ENCODE data around the gene ZSCAN21. TPM values are rescaled to one million over a fixed set of nuclear protein-coding genes. Genes with fewer than 3 reads are reported as not detected.

The ZSCAN21 gene
- total RNA-seq, 2 donors from 2014 or later = 22.7 to 25.1 TPM

DNA sequence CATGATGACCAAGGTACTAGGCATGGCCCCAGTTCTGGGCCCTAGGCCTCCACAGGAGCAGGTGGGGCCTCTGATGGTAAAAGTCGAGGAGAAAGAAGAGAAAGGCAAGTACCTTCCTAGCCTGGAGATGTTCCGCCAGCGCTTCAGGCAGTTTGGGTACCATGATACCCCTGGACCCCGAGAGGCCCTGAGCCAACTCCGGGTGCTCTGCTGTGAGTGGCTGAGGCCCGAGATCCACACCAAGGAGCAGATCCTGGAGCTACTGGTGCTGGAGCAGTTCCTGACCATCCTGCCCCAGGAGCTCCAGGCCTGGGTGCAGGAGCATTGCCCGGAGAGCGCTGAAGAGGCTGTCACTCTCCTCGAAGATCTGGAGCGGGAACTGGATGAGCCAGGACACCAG is 7.4 kb downstream of the ZSCAN21 start:
- WGBS, 2 experiments (ENCODE audit: insufficient coverage in 1 of 2, insufficient read length in 1 of 2) = 95 to 100% methylated on average over 8 to 10 of the region's 10 CpGs

DNA sequence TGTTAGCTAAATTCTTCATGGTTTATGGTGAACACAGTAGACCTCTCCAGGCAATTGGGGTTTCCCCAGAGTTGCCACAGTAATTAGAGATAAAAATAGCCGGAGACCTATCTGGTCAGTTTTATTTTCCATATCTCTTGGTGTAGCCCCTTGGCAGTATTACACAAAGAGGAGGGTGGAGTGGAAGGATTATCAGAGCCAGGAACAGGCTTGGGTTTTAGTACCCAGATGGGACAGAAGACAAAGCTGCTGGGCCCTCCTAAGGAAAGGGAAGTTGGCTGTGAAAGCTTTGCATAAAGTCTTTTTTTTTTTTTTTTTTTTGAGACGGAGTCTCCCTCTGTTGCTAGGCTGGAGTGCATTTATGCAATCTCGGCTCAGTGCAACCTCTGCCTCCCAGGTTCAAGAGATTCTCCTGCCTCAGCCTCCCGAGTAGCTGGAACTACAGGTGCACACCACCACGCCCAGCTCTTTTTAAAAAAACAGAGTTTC is 9.7 kb downstream of the ZSCAN21 start:
- peaks cover 71% of the 10 kb centered on the region for H3K36me3 Mint-ChIP-seq (ENCODE audit: low read depth)
- H3K36me3 ChIP-seq (ENCODE audit: control insufficient read depth, insufficient read depth, low read length) = peaks cover 72% of the 10 kb centered on the region

More for the DNA sequence above, 7.4 kb downstream of the ZSCAN21 start:
- Histone ChIP-seq H3K9me3 (ENCODE audit: control insufficient read depth, low read length) (no peaks in the 10 kb centered on the region), H3K36me3 (ENCODE audit: control insufficient read depth, insufficient read depth, low read length) (peaks cover 63% of the 10 kb centered on the region), H3K27ac (ENCODE audit: low read depth, low read length) (no peak overlapping the region), H3K9ac (ENCODE audit: extremely low read depth, low read length, poor library complexity, severe bottlenecking) (no peak overlapping the region), H3K4me1 (ENCODE audit: control insufficient read depth, insufficient read depth, low read length) (no peaks in the 10 kb centered on the region), H3K27me3 (ENCODE audit: control insufficient read depth, insufficient read depth, low read length, poor library complexity, severe bottlenecking) (no peaks in the 10 kb centered on the region), H3K4me3 (ENCODE audit: low read length) (no peak overlapping the region)
- Mint-ChIP-seq H3K4me3 (no peak overlapping the region), H3K27me3 (ENCODE audit: insufficient read depth) (no peaks in the 10 kb centered on the region), H3K9me3 (no peaks in the 10 kb centered on the region), H3K4me1 (no peaks in the 10 kb centered on the region), H3K36me3 (ENCODE audit: low read depth) (peaks cover 63% of the 10 kb centered on the region), H3K27ac (no peak overlapping the region)
- no peak for DNase-seq
- TF ChIP-seq, protein P1, sequence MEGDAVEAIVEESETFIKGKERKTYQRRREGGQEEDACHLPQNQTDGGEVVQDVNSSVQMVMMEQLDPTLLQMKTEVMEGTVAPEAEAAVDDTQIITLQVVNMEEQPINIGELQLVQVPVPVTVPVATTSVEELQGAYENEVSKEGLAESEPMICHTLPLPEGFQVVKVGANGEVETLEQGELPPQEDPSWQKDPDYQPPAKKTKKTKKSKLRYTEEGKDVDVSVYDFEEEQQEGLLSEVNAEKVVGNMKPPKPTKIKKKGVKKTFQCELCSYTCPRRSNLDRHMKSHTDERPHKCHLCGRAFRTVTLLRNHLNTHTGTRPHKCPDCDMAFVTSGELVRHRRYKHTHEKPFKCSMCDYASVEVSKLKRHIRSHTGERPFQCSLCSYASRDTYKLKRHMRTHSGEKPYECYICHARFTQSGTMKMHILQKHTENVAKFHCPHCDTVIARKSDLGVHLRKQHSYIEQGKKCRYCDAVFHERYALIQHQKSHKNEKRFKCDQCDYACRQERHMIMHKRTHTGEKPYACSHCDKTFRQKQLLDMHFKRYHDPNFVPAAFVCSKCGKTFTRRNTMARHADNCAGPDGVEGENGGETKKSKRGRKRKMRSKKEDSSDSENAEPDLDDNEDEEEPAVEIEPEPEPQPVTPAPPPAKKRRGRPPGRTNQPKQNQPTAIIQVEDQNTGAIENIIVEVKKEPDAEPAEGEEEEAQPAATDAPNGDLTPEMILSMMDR (conservative IDR thresholded peaks at IDR 0.05) = no peak

DNA sequence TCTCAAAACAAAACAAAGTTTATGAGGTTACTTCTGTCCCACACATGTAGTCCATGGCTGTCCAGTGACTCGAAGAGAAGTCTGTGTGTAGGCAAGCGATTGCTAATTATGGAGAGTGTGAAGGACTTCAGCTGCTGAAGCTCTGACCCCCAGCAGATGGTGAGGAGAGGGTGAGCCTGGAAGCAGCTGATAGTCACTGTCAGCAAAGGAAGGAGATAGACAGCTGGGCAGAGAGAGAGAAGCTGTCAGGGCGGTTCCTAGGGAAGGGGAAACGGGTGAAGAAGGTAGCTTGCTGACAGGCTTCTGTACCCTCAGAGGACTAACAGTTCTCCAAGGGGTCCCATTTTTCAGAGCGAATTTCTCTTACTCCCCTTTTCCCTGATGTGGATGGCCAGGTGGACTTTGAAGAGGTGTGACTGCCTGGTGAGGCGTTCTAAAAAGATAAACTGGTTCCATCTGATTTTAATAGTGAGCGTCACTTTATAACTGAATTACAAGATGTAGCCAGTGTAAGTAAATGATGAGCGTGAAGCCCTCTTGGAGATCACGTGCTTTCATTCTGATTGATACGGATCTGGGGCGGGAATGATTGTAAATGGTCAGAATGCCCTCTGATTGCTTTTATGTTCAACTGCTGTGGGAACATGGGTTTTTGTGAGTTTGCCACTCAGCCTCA is 12.1 kb downstream of the ZSCAN21 start:
- Mint-ChIP-seq H3K27ac (no peak overlapping the region), H3K4me3 (no peak overlapping the region), H3K9me3 (peaks cover 16% of the 10 kb centered on the region), H3K36me3 (ENCODE audit: low read depth) (peaks cover 88% of the 10 kb centered on the region), H3K4me1 (no peaks in the 10 kb centered on the region), H3K27me3 (ENCODE audit: insufficient read depth) (no peaks in the 10 kb centered on the region)
- TF ChIP-seq, protein P1 (conservative IDR thresholded peaks at IDR 0.05) = no peak
- WGBS, 2 experiments (ENCODE audit: insufficient coverage in 1 of 2, insufficient read length in 1 of 2) = 95 to 96% methylated on average over 9 to 11 of the region's 11 CpGs
- no peaks in the 10 kb centered on the region for H3K27me3 ChIP-seq (ENCODE audit: control insufficient read depth, insufficient read depth, low read length, poor library complexity, severe bottlenecking)
- no peaks in the 10 kb centered on the region for H3K4me1 ChIP-seq (ENCODE audit: control insufficient read depth, insufficient read depth, low read length)
- no peak overlapping the region for H3K4me3 ChIP-seq (ENCODE audit: low read length)
- H3K9ac ChIP-seq (ENCODE audit: extremely low read depth, low read length, poor library complexity, severe bottlenecking) = no peak overlapping the region
- H3K9me3 ChIP-seq (ENCODE audit: control insufficient read depth, low read length) = no peaks in the 10 kb centered on the region
- no peak overlapping the region for H3K27ac ChIP-seq (ENCODE audit: low read depth, low read length)
- H3K36me3 ChIP-seq (ENCODE audit: control insufficient read depth, insufficient read depth, low read length) = peaks cover 86% of the 10 kb centered on the region
- no peak for DNase-seq

More for the DNA sequence above, 9.7 kb downstream of the ZSCAN21 start:
- Histone ChIP-seq H3K4me3 (ENCODE audit: low read length) (no peak overlapping the region), H3K9me3 (ENCODE audit: control insufficient read depth, low read length) (no peaks in the 10 kb centered on the region), H3K4me1 (ENCODE audit: control insufficient read depth, insufficient read depth, low read length) (no peaks in the 10 kb centered on the region), H3K9ac (ENCODE audit: extremely low read depth, low read length, poor library complexity, severe bottlenecking) (no peak overlapping the region), H3K27me3 (ENCODE audit: control insufficient read depth, insufficient read depth, low read length, poor library complexity, severe bottlenecking) (no peaks in the 10 kb centered on the region), H3K27ac (ENCODE audit: low read depth, low read length) (no peak overlapping the region)
- Mint-ChIP-seq H3K4me3 (no peak overlapping the region), H3K27ac (no peak overlapping the region), H3K9me3 (peaks cover 7% of the 10 kb centered on the region), H3K27me3 (ENCODE audit: insufficient read depth) (no peaks in the 10 kb centered on the region), H3K4me1 (no peaks in the 10 kb centered on the region)
- no peak for DNase-seq
- WGBS, 2 experiments (ENCODE audit: insufficient coverage in 1 of 2, insufficient read length in 1 of 2) = 90 to 93% methylated on average over 5 of the region's 5 CpGs
- TF ChIP-seq, protein P1 (conservative IDR thresholded peaks at IDR 0.05) = no peak
